ENCODE measurements around the gene PLCH1. TPM values are rescaled to one million over a fixed set of nuclear protein-coding genes. Genes with fewer than 3 reads are reported as not detected.

The PLCH1 gene
- total RNA-seq, 1 experiment from 2014 or later: 2.0 TPM

GRCh38 chr3:155465664-155466063 is 279.2 kb downstream of the PLCH1 start:
- DNase-seq (ENCODE audit: low read depth): no peak

- no peak for DNase-seq (ENCODE audit: low read depth)
Observed at GRCh38 chr3:155462672-155463071, 282.2 kb downstream of the PLCH1 start.

GRCh38 chr3:155457591-155457990 is 287.3 kb downstream of the PLCH1 start:
- no peak for DNase-seq (ENCODE audit: low read depth)

GRCh38 chr3:155455765-155456164 is 289.1 kb downstream of the PLCH1 start:
- no peak for DNase-seq (ENCODE audit: low read depth)

- DNase-seq (ENCODE audit: low read depth): no peak
Observed at GRCh38 chr3:155453512-155453911, 291.4 kb downstream of the PLCH1 start.

- no peak for DNase-seq (ENCODE audit: low read depth)
Observed at GRCh38 chr3:155449613-155450267, 295.1 kb downstream of the PLCH1 start.

- DNase-seq (ENCODE audit: low read depth): no peak
Observed at GRCh38 chr3:155448531-155448930, 296.3 kb downstream of the PLCH1 start.

- DNase-seq (ENCODE audit: low read depth): no peak
Observed at GRCh38 chr3:155446366-155446765, 298.5 kb downstream of the PLCH1 start.

GRCh38 chr3:155444771-155445170 is 300.1 kb downstream of the PLCH1 start:
- no peak for DNase-seq (ENCODE audit: low read depth)

- DNase-seq (ENCODE audit: low read depth): no peak
Observed at GRCh38 chr3:155443815-155444214, 301.1 kb downstream of the PLCH1 start.

- no peak for DNase-seq (ENCODE audit: low read depth)
Observed at GRCh38 chr3:155442072-155442471, 302.8 kb downstream of the PLCH1 start.

- DNase-seq (ENCODE audit: low read depth): no peak
Observed at GRCh38 chr3:155441506-155441905, 303.4 kb downstream of the PLCH1 start.

- no peak for DNase-seq (ENCODE audit: low read depth)
Observed at GRCh38 chr3:155441026-155441425, 303.8 kb downstream of the PLCH1 start.

- DNase-seq (ENCODE audit: low read depth): no peak
Observed at GRCh38 chr3:155435821-155436220, 309.1 kb downstream of the PLCH1 start.

GRCh38 chr3:155431856-155432570 is 312.9 kb downstream of the PLCH1 start:
- no peak for DNase-seq (ENCODE audit: low read depth)

GRCh38 chr3:155428563-155428962 is 316.3 kb downstream of the PLCH1 start:
- no peak for DNase-seq (ENCODE audit: low read depth)

GRCh38 chr3:155426524-155427230 is 318.2 kb downstream of the PLCH1 start:
- DNase-seq (ENCODE audit: low read depth): no peak

GRCh38 chr3:155425396-155425795 is 319.5 kb downstream of the PLCH1 start:
- DNase-seq (ENCODE audit: low read depth): no peak

GRCh38 chr3:155424323-155424710 is 320.6 kb downstream of the PLCH1 start:
- DNase-seq (ENCODE audit: low read depth): no peak

- DNase-seq (ENCODE audit: low read depth): no peak
Observed at GRCh38 chr3:155423526-155424322, 321.1 kb downstream of the PLCH1 start.

GRCh38 chr3:155420881-155421486 is 323.9 kb downstream of the PLCH1 start:
- no peak for DNase-seq (ENCODE audit: low read depth)

GRCh38 chr3:155420406-155420805 is 324.5 kb downstream of the PLCH1 start:
- DNase-seq (ENCODE audit: low read depth): no peak
